Activated CD8-positive, alpha-beta memory T cell treated with anti-CD3 and anti-CD28 coated beads for 36 hours (primary cell): ENCODE data around the gene DACT2. TPM values are rescaled to one million over a fixed set of nuclear protein-coding genes. Genes with fewer than 3 reads are reported as not detected.

ENCODE experiments used
- CTCF ChIA-PET: fragments of 350-600 bp; sonication (Branson Sonifier 250); formaldehyde crosslinking; loops from one replicate; lab custom pipeline; 2021; ENCODE audit warnings: antibody characterized with exemption; lab: Charles Lee
- POLR2A ChIA-PET: fragments of 350-600 bp; sonication (Branson Sonifier 250); formaldehyde crosslinking; loops from one replicate; lab custom pipeline; 2021; ENCODE audit warnings: antibody characterized with exemption; lab: Charles Lee
- total RNA-seq, 2 experiments: library from RNA; stranded (reverse); gene quantifications; one replicate each; pipeline ENCODE4 v1.2.3, GENCODE V29; 2021

Gene DACT2
- total RNA-seq, 2 experiments from 2014 or later: not detected

DNA sequence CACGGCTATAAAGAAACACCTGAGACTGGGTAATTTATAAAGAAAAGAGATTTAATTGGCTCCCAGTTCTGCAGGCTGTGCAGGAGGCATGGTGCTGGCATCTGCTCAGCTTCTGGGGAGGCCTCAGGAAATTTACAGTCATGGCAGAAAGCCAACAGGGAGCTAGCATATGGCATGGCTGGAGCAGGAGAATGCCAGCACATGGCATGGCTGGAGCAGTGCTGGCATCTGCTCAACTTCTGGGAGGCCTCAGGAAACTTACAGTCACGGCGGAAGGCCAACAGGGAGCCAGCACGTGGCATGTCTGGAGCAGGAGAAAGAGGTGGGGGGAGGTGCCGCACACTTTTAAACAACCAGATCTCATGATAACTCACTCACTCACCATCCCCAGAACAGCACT, 32.5 kb upstream of the DACT2 start:
- ChIA-PET POLR2A (no interaction called here), CTCF (no interaction called here)

GRCh38 chr6:168349718-168350210, 30.2 kb upstream of the DACT2 start:
- POLR2A ChIA-PET: no interaction called here
- CTCF ChIA-PET: no interaction called here

- CTCF ChIA-PET: no interaction called here
Observed at GRCh38 chr6:168348186-168348585, 28.6 kb upstream of the DACT2 start.

GRCh38 chr6:168347615-168348014, 28.0 kb upstream of the DACT2 start:
- CTCF ChIA-PET: no interaction called here
- POLR2A ChIA-PET: no interaction called here

More at GRCh38 chr6:168348186-168348585, 28.6 kb upstream of the DACT2 start:
- POLR2A ChIA-PET: no interaction called here

DNA sequence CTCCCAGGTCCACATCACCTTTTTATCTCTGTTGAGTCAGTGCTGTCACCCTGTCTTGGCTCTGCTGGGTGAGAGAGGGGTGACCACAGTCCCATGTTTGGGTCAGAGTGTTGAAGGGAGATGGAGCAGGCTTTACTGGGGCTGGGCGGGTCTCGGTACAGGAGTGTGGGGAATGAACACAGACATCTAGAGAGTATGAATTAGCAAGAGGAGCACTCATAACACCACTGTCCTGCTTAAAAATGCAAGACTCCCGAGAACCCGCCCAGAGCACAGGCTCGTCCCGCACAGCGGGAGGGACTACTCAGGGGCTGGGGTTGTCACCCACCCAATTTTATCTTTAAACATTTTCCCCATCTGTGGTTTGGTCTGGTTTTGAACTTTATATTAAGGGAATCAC, 27.5 kb upstream of the DACT2 start:
- ChIA-PET POLR2A (no interaction called here), CTCF (no interaction called here)

GRCh38 chr6:168345896-168346754, 26.5 kb upstream of the DACT2 start:
- POLR2A ChIA-PET: interaction anchor here (0.6 kb wide), 1 partner anchor 168 kb away, joined by 5 read pairs; no protein-coding TSS in a partner anchor
- CTCF ChIA-PET: no interaction called here

DNA sequence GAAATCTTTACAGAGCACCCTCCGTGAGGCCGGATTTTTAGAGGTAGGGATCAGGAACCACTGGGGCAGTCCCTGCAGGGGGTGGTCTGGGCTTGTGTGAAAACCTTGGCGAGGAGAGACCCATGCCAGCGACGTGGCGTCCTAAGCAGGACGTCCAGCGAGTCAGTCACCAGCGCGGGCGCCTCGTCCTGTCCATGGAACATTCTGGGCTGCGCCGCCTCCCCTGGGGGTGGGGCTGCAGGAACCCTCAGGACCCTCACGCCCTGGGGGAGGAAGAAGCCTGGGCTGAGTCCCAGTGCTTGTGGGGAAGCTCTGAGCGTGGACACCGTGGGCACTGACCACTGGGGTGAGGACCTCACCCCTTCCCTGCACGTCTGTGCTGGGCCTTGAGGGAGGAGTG, 25.7 kb upstream of the DACT2 start:
- POLR2A ChIA-PET: interaction anchor here (0.6 kb wide), 1 partner anchor 167 kb away, joined by 5 read pairs; no protein-coding TSS in a partner anchor
- CTCF ChIA-PET: no interaction called here

DNA sequence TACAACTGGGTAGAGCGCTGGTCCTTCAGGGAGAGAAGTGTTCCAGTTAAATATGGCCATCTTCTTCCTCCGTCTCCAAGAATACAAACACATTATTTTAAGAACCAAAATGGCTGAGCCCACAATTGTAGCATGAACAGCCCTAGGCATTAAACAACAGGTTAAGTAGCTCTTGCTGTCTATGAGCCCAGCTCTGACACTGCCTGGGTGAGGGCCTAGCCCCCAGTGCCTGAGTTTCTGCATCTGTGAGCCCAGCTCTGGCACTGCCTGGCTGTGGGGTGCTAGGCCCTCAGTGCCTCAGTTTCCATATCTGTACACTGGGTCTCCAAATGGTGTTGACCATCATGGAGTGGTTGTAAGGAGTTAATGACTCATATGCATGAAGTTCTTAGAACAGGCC, 24.8 kb upstream of the DACT2 start:
- CTCF ChIA-PET: no interaction called here
- POLR2A ChIA-PET: no interaction called here

GRCh38 chr6:168343239-168344150, 23.9 kb upstream of the DACT2 start:
- ChIA-PET POLR2A (no interaction called here), CTCF (no interaction called here)

DNA sequence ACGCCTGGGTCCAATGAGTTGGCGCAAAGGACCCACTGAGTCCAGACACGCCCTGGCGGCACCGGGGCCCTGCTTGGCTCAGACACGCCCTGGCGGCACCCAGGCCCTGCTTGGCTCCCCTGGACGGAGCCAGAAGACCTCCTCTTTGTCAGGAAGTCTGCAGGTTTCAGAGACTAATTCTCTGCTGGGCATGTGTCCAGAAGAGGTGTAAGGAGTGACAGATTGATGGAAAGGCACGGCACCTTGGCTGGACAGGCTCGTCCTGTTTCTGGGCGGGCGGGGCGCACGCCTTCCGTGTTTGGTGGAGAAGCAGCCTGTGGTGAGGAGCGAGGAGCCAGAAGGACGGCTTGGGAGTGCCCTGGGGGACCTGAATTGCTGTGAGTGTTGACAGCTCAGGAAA, 23.1 kb upstream of the DACT2 start:
- CTCF ChIA-PET: no interaction called here
- POLR2A ChIA-PET: no interaction called here

- POLR2A ChIA-PET: no interaction called here
- CTCF ChIA-PET: no interaction called here
Observed at GRCh38 chr6:168341280-168341900, 21.8 kb upstream of the DACT2 start.

DNA sequence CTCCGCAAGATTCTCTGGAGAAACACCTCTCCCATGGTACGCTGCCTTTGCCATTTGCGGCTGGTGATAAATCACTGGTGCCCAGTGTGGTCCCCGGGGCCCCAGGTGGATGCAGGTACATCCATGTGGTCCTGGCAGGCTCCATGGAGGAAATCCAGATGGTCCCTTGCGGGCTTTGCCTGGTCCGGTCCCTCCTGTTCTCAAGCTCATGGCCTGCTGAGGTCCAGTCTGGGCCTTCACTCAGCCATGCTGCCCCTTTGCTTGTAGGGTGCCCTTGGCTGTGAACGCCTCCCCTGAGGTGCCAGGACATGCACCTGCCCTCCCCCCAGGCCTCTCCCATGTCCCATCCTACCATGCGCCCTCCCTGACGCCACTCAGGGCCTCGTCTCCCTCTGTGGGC, 21.2 kb upstream of the DACT2 start:
- ChIA-PET CTCF (no interaction called here), POLR2A (no interaction called here)

DNA sequence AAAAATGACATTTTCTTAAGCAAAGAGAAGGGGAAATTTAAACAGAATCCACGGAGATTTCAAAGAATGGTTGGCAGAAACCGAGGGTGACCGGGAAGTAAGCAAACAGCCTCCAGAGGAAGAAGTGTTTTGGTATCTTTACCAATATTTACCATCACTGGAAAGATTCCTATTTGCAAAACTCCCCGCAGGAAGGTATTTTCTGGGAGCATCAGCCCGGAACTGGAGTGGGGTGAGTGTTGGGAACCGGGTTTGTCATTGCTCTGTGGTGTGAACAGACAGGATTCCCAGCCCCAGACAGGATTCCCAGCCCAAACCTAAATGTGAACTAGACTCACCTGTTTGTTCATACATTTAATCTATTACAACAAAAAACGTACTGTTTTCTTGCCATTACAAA, 19.2 kb upstream of the DACT2 start:
- POLR2A ChIA-PET: no interaction called here
- CTCF ChIA-PET: no interaction called here

DNA sequence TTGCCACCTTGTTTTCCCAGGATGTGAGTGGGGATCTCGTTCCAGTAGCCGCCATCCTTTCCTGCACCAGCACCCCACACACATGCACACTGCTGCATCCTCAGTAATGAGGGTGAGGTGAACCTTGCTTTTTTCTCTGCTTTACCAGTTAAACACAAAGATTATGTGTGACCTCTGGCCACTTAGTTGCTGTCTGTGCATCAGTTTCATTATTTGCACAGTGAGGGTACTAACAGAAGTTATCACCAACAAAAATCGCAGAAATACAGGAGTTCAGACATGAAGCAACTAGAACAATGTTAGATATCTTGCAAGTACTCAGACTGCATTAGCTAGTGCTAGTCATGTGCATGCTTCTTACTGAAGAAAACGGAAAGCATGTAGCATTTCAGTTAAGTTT, 17.4 kb upstream of the DACT2 start:
- POLR2A ChIA-PET: no interaction called here
- CTCF ChIA-PET: no interaction called here

- ChIA-PET POLR2A (no interaction called here), CTCF (no interaction called here)
Observed at GRCh38 chr6:168333989-168334388, 14.4 kb upstream of the DACT2 start.

DNA sequence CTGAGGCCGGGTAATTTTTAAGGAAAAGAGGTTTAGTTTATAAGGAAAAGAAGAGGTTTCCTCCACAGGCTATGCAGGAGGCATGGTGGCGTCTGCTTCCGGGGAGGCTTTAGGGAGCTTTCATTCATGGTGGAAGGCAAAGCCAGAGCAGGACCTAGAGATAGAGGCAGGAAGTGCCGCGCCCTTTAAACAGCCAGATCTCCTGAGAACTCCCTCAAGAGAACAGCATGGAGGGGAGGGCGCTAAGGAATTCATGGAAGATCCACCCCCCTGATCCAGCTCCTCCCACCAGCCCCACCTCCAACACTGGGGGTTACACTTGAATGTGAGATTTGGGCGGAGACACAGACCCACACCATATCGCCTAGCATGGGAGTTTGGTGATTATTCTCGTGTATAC, 13.9 kb upstream of the DACT2 start:
- POLR2A ChIA-PET: no interaction called here

DNA sequence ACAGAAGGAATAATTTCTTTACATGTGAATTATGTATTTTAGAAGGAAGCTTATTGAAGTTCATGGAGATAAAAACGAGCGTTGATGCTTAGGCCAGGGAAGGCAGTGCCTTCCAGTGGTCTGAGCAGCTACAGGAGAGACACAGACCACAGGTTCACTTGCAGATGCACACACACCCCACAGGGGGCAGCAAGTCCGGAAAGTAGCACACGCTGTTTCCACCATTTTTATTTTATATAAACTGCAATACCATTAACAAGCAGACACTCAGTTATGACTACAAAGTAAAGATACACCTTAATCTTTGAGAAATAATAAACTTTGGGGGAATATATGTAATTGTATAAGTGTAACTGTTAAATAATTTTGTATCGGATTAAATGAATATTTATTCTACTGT, 13.5 kb upstream of the DACT2 start:
- CTCF ChIA-PET: no interaction called here

More for the DNA sequence above, 13.9 kb upstream of the DACT2 start:
- CTCF ChIA-PET: no interaction called here

DNA sequence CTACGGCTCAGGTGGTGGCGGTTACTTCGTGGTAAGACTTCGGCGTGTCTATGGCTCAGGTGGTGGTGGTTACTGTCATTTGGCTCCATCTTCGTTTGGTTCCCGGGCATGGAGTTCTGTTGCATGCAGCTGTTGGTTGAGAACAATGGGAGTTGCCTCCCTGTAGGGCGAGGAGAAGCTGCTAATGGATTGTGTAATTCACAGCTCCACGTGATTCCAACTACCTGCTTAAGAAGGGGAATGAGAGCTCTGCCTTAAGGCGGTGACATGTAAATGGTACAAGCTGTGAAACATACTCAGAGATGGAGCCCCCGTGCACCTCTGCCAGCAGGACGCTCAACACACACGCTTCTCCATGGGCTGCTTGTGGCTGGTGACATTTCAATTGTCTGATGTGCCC, 12.4 kb upstream of the DACT2 start:
- ChIA-PET CTCF (no interaction called here), POLR2A (no interaction called here)

More for the DNA sequence above, 13.5 kb upstream of the DACT2 start:
- POLR2A ChIA-PET: no interaction called here

DNA sequence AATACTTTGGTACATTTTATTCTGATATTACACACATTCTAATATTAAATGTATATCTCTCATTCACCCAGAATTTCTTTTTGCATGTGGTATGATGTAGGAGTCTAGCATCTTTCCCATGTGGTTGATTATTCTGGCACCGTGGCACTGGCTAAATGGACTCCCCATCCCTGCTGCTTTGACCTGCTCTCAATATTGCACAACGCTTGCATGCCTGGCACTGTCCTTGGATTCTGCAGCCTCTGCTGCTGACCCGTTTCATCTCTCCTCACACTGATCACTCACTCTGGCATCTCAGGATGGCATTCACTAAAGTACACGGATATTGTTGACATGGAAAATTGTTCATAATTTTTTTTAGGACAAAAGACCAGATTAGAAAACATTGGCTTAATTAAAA, 11.5 kb upstream of the DACT2 start:
- ChIA-PET POLR2A (no interaction called here), CTCF (no interaction called here)

DNA sequence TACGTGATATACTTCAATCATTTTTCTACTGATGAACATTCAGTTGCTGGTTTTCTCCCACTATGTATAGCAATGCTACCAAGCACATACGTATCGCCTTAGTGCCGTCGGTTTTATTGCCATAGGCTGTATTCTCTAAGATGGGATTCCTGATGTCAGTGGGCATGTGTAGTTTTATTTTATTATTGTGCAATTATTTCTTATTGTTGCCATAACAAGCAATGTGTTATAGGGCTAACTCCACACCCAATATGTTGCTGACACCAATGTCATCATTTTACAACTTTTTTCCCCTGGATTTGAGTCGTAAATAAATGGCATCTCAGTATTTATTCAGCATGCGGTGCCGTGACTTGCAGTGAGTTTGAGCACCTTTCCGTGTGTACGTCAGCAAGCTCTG, 10.8 kb upstream of the DACT2 start:
- POLR2A ChIA-PET: no interaction called here
- CTCF ChIA-PET: no interaction called here
